ENCODE measurements around the gene MAP6. TPM values are rescaled to one million over a fixed set of nuclear protein-coding genes. Genes with fewer than 3 reads are reported as not detected.

MAP6 gene
- total RNA-seq, 1 donor from 2014 or later: 1.8 TPM

DNA sequence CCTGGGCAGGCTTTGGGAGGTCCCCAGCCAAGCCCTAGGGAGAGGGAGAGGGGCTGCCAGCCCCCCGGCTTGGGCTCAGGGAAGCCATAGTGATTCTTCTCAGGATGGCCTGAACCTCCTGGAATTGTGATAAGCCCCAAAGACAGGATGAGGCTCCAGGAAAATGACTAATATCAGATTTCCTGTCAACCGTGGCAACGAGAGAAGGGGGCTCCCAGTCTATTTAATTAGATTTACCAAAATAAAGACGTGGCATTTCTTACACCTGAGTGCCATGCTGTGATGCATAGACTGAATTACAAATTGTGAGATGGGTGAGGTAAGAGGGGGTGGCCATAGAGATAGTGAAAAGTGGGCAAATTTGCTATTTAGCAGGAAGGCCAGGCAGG, 86.3 kb downstream of the MAP6 start:
- TF ChIP-seq, protein P1, sequence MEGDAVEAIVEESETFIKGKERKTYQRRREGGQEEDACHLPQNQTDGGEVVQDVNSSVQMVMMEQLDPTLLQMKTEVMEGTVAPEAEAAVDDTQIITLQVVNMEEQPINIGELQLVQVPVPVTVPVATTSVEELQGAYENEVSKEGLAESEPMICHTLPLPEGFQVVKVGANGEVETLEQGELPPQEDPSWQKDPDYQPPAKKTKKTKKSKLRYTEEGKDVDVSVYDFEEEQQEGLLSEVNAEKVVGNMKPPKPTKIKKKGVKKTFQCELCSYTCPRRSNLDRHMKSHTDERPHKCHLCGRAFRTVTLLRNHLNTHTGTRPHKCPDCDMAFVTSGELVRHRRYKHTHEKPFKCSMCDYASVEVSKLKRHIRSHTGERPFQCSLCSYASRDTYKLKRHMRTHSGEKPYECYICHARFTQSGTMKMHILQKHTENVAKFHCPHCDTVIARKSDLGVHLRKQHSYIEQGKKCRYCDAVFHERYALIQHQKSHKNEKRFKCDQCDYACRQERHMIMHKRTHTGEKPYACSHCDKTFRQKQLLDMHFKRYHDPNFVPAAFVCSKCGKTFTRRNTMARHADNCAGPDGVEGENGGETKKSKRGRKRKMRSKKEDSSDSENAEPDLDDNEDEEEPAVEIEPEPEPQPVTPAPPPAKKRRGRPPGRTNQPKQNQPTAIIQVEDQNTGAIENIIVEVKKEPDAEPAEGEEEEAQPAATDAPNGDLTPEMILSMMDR (conservative IDR thresholded peaks at IDR 0.05; ENCODE audit: low read depth, low read length): no peak
- no peak for DNase-seq (ENCODE audit: low read depth)
- H3K4me3 ChIP-seq (ENCODE audit: low read depth, low read length): peak overlapping the region; percentile 66

DNA sequence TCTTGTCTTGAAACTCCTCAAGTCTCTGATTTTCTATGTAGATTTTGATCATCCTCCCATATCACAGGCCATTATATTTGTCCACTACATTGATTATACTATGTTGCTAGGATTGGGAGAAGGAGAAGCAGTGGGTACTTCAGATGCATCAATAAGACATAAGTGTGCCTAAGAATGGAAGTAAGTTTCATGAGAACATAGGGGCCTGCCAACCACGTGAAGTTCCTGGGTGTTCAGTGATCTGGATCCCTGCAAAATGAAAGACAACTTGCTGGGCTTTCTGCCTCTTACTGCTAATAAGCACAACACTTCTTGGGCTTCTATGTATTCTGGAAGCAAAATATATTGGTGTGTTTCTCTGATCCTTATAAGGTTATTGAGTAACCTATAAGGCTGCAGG, 89.0 kb downstream of the MAP6 start:
- TF ChIP-seq, protein P1 (conservative IDR thresholded peaks at IDR 0.05; ENCODE audit: low read depth, low read length): no peak
- DNase-seq (ENCODE audit: low read depth): no peak
- no peak overlapping the region for H3K4me3 ChIP-seq (ENCODE audit: low read depth, low read length)

DNA sequence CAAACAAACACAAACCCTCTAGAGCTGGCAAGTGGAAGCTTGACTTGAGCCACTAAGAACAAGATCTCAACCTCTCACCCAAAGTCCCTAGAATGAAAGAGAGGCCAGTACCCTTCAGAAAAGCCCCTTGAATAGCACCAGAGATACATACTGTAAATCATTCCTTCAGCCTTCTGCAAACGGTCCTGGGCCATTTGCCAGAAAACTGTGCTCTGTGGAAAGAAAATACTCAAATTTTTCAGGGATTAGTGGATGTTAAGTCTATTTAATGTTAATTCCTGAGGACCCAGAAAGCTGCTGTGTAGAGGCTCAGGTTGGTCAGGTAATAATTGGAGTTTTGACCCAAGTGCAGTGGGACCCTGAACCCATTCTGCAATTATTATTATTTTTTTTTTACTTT, 89.9 kb downstream of the MAP6 start:
- TF ChIP-seq, protein P1 (conservative IDR thresholded peaks at IDR 0.05; ENCODE audit: low read depth, low read length): no peak
- no peak for DNase-seq (ENCODE audit: low read depth)
- no peak overlapping the region for H3K4me3 ChIP-seq (ENCODE audit: low read depth, low read length)

DNA sequence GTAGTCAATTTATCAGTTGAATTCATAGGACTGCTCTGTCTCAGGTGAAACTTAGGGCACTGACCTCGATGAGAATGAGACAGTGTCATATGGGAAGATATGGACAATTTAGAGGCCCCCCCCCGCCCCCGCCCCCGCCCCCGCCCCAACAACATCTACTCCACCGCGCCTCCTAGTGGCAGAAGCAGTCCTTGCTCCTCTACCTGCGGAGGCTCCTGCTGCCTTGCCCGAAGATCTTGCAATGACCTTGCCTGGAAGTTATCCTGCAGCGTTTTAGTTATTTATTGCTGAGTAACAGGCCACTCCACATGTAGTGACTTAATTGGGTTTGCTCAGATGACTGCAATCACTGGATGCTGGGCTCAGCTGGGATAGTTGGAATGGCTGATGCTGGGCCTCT, 91.6 kb downstream of the MAP6 start:
- TF ChIP-seq, protein P1 (conservative IDR thresholded peaks at IDR 0.05; ENCODE audit: low read depth, low read length): peak; percentile 60
- DNase-seq (ENCODE audit: low read depth): no peak
- H3K4me3 ChIP-seq (ENCODE audit: low read depth, low read length): no peak overlapping the region

DNA sequence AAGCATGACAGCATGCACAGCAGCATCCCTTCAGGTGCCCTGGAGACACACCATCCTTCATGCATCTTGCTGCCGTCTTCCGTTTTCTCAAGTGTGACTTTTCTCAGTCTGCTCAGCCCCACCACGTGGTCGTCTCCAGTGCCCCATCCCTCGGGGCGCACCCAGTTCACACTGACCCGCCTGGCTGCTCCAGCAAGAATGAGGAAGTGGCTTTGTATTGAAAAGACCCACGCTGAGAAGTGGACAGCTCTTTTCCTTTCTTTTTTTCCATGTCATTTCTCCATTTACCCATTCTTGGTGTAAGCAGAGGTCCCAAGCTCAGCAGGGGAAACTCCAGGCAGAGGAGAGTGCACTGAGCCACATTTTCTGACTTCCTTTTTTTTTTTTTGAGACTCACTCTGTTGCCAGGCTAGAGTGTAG, 92.3 kb downstream of the MAP6 start:
- no peak for DNase-seq (ENCODE audit: low read depth)
- no peak overlapping the region for H3K4me3 ChIP-seq (ENCODE audit: low read depth, low read length)
- TF ChIP-seq, protein P1 (conservative IDR thresholded peaks at IDR 0.05; ENCODE audit: low read depth, low read length): no peak

DNA sequence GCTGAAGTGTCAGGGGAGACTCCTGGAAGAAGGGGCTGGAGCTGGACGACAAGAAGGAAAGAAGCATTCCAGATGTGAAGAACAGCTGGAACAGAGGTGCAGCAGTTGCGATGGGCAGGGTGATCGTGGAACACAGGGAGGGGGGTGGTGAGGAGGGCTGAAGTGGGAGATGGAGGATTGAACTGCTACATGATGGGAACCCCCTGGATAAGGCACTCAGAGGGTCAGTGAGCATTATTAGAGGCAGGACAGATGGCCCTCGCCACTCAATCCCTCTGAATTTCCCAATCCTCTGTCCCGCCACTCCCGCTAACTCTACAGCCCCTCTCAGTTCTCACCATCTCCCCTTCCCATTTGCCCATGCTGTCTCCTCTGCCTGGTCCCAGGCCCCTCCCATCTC, 92.8 kb downstream of the MAP6 start:
- TF ChIP-seq, protein P1 (conservative IDR thresholded peaks at IDR 0.05; ENCODE audit: low read depth, low read length): no peak
- no peak for DNase-seq (ENCODE audit: low read depth)
- H3K4me3 ChIP-seq (ENCODE audit: low read depth, low read length): no peak overlapping the region

DNA sequence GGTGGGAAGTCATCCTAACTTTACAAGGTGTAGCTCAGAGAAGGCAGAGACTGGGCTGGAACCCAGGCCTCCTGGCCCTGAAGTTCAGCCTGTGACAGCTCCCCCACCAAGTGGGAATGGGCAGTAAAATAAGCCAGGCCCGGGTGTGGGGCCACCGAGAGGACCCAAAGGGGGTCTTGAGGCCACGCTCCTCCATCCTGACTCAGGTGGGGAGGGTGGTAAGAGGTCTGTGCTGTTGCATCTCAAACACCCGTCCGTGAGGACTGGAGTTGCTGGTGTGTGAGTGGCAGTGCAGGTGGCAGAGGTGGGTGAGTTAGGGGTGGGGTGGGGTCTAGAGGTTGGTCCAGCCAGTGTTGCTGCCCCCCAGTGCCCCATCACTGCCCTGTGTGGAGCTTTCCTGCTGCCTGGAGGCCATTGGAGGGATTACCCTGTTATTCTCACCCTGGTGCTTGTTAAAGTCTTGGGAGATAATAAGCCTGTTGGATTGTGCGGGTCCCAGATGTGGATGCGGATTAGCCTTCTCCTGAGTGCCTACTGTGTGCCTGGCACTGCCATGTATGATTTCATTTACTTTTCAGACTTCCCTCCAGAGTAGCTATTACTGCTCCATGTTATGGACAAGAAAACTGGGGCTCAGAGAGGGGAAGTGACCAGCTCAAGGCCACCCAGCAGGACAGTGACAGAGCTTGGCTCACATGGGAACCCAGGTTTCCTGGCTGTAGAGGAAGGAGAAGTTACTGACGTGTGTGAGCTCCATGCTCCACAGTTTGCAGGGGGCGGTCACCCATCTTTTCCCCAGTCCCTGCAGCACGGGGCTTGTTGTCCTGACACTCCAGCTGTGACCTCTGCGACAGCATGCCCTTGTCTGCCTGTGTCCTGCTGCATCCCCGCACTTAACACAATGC, 93.9 kb downstream of the MAP6 start:
- no peak overlapping the region for H3K4me3 ChIP-seq (ENCODE audit: low read depth, low read length)
- DNase-seq (ENCODE audit: low read depth): no peak
- TF ChIP-seq, protein P1 (conservative IDR thresholded peaks at IDR 0.05; ENCODE audit: low read depth, low read length): peak; percentile 37
